Endothelial cell (in vitro differentiated cells): ENCODE data around the gene RNF220. TPM values are rescaled to one million over a fixed set of nuclear protein-coding genes. Genes with fewer than 3 reads are reported as not detected.
A peak's percentile ranks its signal among the peaks of the same experiment; 100 is the strongest.

Experiments
- DNase-seq: peaks from one replicate; pipeline ENCODE4 v3.0.0; 2021; ENCODE audit warnings: low spot score
- H3K27ac Mint-ChIP-seq: one replicate; pipeline ENCODE4 v1.8.0; 2021; ENCODE audit warnings: mixed read lengths, inconsistent platforms; ENCODE audit not compliant: unreplicated experiment
- H3K27me3 Mint-ChIP-seq: one replicate; pipeline ENCODE4 v1.8.0; 2021; ENCODE audit warnings: mild to moderate bottlenecking, moderate library complexity, mixed read lengths, inconsistent platforms; ENCODE audit not compliant: unreplicated experiment
- H3K36me3 Mint-ChIP-seq: one replicate; pipeline ENCODE4 v1.8.0; 2021; ENCODE audit warnings: mild to moderate bottlenecking, low read depth, mixed read lengths, inconsistent platforms; ENCODE audit not compliant: unreplicated experiment
- H3K4me1 Mint-ChIP-seq: one replicate; pipeline ENCODE4 v1.8.0; 2021; ENCODE audit warnings: mild to moderate bottlenecking, mixed read lengths, inconsistent platforms; ENCODE audit not compliant: unreplicated experiment
- H3K4me3 Mint-ChIP-seq: one replicate; pipeline ENCODE4 v1.8.0; 2021; ENCODE audit warnings: mild to moderate bottlenecking, mixed read lengths, inconsistent platforms; ENCODE audit not compliant: unreplicated experiment
- H3K9me3 Mint-ChIP-seq: one replicate; pipeline ENCODE4 v1.8.0; 2021; ENCODE audit warnings: mixed read lengths, inconsistent platforms; ENCODE audit not compliant: unreplicated experiment
- CTCF ChIP-seq: fragments of 200-600 bp; sonication (generic); IDR thresholded peaks from one replicate; pipeline ENCODE4 v1.5.0; 2021; ENCODE audit warnings: antibody characterized with exemption; ENCODE audit not compliant: unreplicated experiment
- total RNA-seq: library from RNA; stranded (reverse); fragmentation: NEBNext Ultra II Directional; extraction: Animal tissue kit (Norgen Biotek cat#: 25700); gene quantifications from one replicate; pipeline ENCODE4 v1.2.1, GENCODE V29; 2021; ENCODE audit not compliant: unreplicated experiment

RNF220 gene
- total RNA-seq, 1 donor from 2014 or later: 87.5 TPM

DNA sequence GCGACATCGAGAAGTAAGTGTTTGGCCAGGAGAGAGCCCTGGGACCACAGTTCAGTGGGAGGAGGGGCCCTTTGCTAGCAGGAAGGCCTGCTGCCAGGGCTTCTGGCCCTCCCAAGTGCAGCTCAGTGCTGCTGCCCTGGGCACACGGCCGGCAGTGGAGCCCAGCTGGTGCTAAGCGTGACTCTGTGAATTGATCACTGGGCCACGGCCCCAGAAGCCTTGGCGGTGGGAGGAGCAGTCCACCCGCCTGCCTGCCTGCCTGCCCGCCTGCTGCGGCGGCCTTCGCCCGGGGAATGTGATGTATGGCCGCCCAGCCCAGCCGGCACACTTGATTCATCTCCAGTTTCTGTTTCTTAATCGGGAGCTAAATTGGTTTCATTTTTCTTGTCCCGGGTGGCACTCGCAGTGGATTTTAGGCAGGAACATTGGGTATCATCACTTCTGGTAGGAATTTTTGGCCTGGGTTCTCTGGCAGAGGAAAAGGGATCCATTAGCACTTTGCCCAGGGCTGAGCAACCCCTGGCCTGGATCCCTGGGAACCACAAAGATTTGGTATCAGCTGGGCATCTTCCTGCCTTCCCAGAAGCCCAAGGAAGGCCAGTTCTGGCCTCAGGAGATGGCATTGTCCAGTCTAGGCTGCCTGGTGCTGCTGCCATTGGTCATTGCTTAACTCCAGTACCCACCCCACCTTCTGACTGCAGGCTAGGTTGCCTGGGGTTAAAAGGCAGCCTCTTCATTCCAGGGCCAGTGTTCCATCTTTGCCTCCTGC is 240.6 kb downstream of the RNF220 start:
- H3K36me3 Mint-ChIP-seq: peaks cover 55% of the 10 kb centered on the region

GRCh38 chr1:44646261-44647110 is 241.4 kb downstream of the RNF220 start:
- H3K9me3 Mint-ChIP-seq: no peaks in the 10 kb centered on the region
- H3K27me3 Mint-ChIP-seq: peaks cover 4% of the 10 kb centered on the region
- peaks cover 56% of the 10 kb centered on the region for H3K36me3 Mint-ChIP-seq
- H3K4me1 Mint-ChIP-seq: peaks cover 15% of the 10 kb centered on the region
- no peak overlapping the region for H3K4me3 Mint-ChIP-seq
- no peak overlapping the region for H3K27ac Mint-ChIP-seq
- no peak for TF ChIP-seq CTCF
- DNase-seq: no peak

More for the DNA sequence above, 240.6 kb downstream of the RNF220 start:
- Mint-ChIP-seq H3K4me1 (peaks cover 15% of the 10 kb centered on the region), H3K27ac (no peak overlapping the region), H3K4me3 (no peak overlapping the region), H3K9me3 (no peaks in the 10 kb centered on the region), H3K27me3 (peaks cover 4% of the 10 kb centered on the region)
- DNase-seq: no peak
- no peak for TF ChIP-seq CTCF

DNA sequence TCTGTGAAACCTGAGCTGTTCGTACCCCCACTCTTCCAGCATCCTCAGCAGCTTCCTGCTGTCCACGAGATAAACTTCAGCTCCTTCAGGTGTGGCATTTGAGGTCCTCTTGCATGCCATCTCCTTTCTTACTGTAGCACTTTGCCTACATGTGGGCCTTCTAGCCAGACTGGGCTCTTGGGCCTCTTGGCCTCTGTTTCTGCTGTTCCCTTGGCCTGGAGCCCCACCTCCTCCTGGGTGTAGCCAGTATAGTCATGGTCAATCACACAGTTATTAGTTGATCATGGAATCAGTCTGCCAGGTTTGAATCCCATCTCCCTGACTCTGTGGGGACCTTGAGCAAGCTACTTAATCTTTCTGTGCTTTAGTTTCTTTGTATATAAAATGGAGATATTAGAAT is 242.8 kb downstream of the RNF220 start:
- H3K27ac Mint-ChIP-seq: no peak overlapping the region
- TF ChIP-seq CTCF: no peak
- no peak overlapping the region for H3K4me3 Mint-ChIP-seq
- H3K36me3 Mint-ChIP-seq: peaks cover 47% of the 10 kb centered on the region
- H3K9me3 Mint-ChIP-seq: no peaks in the 10 kb centered on the region
- peaks cover 4% of the 10 kb centered on the region for H3K27me3 Mint-ChIP-seq
- no peak for DNase-seq
- H3K4me1 Mint-ChIP-seq: peaks cover 12% of the 10 kb centered on the region

- peak overlapping the region; percentile 24 for H3K4me3 Mint-ChIP-seq
- peak overlapping the region; percentile 68 for H3K27ac Mint-ChIP-seq
- no peak for TF ChIP-seq CTCF
- DNase-seq: no peak
- H3K4me1 Mint-ChIP-seq: peaks cover 14% of the 10 kb centered on the region
- H3K9me3 Mint-ChIP-seq: no peaks in the 10 kb centered on the region
- peaks cover 4% of the 10 kb centered on the region for H3K27me3 Mint-ChIP-seq
- peaks cover 40% of the 10 kb centered on the region for H3K36me3 Mint-ChIP-seq
Observed at GRCh38 chr1:44648529-44649250, 243.6 kb downstream of the RNF220 start.
